ENCODE results near the gene VILL. TPM values are rescaled to one million over a fixed set of nuclear protein-coding genes. Genes with fewer than 3 reads are reported as not detected.

Gene VILL
- total and polyA plus RNA-seq, 2 of the 8 experiments (the other 6 are each of a cell fraction or from before 2014, with no cell fraction given) = 4.1 to 4.2 TPM

GRCh38 chr3:38002291-38002876 is 11.8 kb downstream of the VILL start:
- H2BK120ac ChIP-seq (replicated peaks; ENCODE audit: low read depth, low read length) = no peak overlapping the region
- no peak overlapping the region for H3K4me2 ChIP-seq (ENCODE audit: insufficient read depth in 1 of 2, low read depth in 2 of 2, low read length in 2 of 2)
- H2AK5ac ChIP-seq (ENCODE audit: low read depth, low read length) = no peak overlapping the region
- peaks cover 0 to 2% (median under 1%) of the 10 kb centered on the region in 4 experiments; a peak in 1 of 8 replicates for H3K36me3 ChIP-seq (ENCODE audit: control insufficient read depth in 2 of 4, insufficient read depth in 4 of 4, low read length in 3 of 4)
- peaks cover 0 to 10% (median 7%) of the 10 kb centered on the region in 4 experiments; a peak in 6 of 7 replicates for H3K4me1 ChIP-seq (replicated peaks in 1 of 4; ENCODE audit: control insufficient read depth in 3 of 4, insufficient read depth in 4 of 4, low read length in 3 of 4)
- no peak overlapping the region for H2BK12ac ChIP-seq (ENCODE audit: low read depth, low read length)
- no peak overlapping the region for H3K18ac ChIP-seq (ENCODE audit: extremely low read depth, low read length)
- no peak overlapping the region for H3K14ac ChIP-seq (ENCODE audit: insufficient read length)
- DNase-seq (ENCODE audit: low read depth in 1 of 2, low spot score in 2 of 2) = no peak
- H4K91ac ChIP-seq (replicated peaks; ENCODE audit: insufficient read length, low read length) = no peak overlapping the region
- no peak overlapping the region for H3K23ac ChIP-seq (ENCODE audit: insufficient read length)
- peaks cover 5% of the 10 kb centered on the region; the same call in 1 of the 2 replicates for H3K23me2 ChIP-seq (ENCODE audit: low read depth, low read length)
- no peaks in the 10 kb centered on the region for H3K79me2 ChIP-seq (ENCODE audit: control insufficient read depth in 1 of 2, insufficient read depth in 2 of 2, low read length in 2 of 2)
- no peak overlapping the region for H2BK15ac ChIP-seq (ENCODE audit: low read length)
- H4K20me1 ChIP-seq (replicated peaks in 1 of 2; ENCODE audit: control insufficient read depth in 1 of 2, insufficient read depth in 2 of 2, low read length in 2 of 2) = peaks cover 0 to 6% of the 10 kb centered on the region in 2 experiments
- no peaks in the 10 kb centered on the region; the same call in 1 of the 2 replicates for H3K79me1 ChIP-seq (ENCODE audit: low read depth, low read length)
- H2BK5ac ChIP-seq (ENCODE audit: low read depth, low read length) = no peak overlapping the region
- no peak overlapping the region for H2BK20ac ChIP-seq (ENCODE audit: low read length)
- H3K4ac ChIP-seq (replicated peaks; ENCODE audit: insufficient read length, low read depth, low read length) = no peak overlapping the region
- FAIRE-seq = no peak
- no peak overlapping the region for H4K8ac ChIP-seq (ENCODE audit: extremely low read depth, insufficient read depth, low read length)
- H3K56ac ChIP-seq (replicated peaks; ENCODE audit: insufficient read length, low read depth, low read length) = no peak overlapping the region
- H3K4me3 ChIP-seq (ENCODE audit: extremely low read depth in 1 of 4, insufficient read depth in 2 of 4, low read depth in 3 of 4, low read length in 4 of 4) = no peak overlapping the region
- CTCF ChIA-PET (ENCODE audit: partially characterized antibody) = interaction anchor here (0.6 to 5.3 kb wide), 19 partner anchors 12 to 654 kb away, joined by 3 to 75 read pairs (median 5); partner anchors contain the start of genes PLCD1 and VILL
- H3K27ac ChIP-seq (ENCODE audit: low read depth, low read length) = no peak overlapping the region
- no peak overlapping the region for H2AFZ ChIP-seq (ENCODE audit: low read length)
- H4K5ac ChIP-seq (ENCODE audit: insufficient read length, low read depth, low read length) = no peak overlapping the region
- peaks cover 0 to 13% (median 5%) of the 10 kb centered on the region in 4 experiments; a peak in 2 of 7 replicates for H3K27me3 ChIP-seq (replicated peaks in 1 of 4; ENCODE audit: control insufficient read depth in 3 of 4, extremely low read depth in 1 of 4, insufficient read depth in 3 of 4, low read length in 3 of 4)
- 94% methylated on average over 5 of the region's 6 CpGs; no CpG with 5 or more reads in 1 of the 2 experiments for WGBS, 2 experiments (ENCODE audit: extremely low coverage in 1 of 2, insufficient coverage in 1 of 2, insufficient read length in 1 of 2, insufficient replicate concordance in 2 of 2, low coverage in 1 of 2, low lambda C conversion rate in 2 of 2, missing lambda C conversion rate in 1 of 2)
- POLR2A ChIA-PET (ENCODE audit: partially characterized antibody) = no interaction called here
- H3K9ac ChIP-seq (replicated peaks in 1 of 4; ENCODE audit: extremely low read depth in 1 of 4, low read depth in 3 of 4, low read length in 3 of 4) = no peak overlapping the region
- no peaks in the 10 kb centered on the region for H3K9me3 ChIP-seq (ENCODE audit: insufficient read depth in 2 of 2, low read depth in 1 of 2, low read length in 1 of 2)
- no peak for TF ChIP-seq KDM4A (IDR thresholded peaks at IDR 0.05; ENCODE audit: low read depth, low read length, severe bottlenecking)
- no peak for TF ChIP-seq RBBP5 (IDR thresholded peaks at IDR 0.05; ENCODE audit: borderline replicate concordance, low read depth, low read length)
- no peak for TF ChIP-seq NRF1 (IDR thresholded peaks at IDR 0.05; ENCODE audit: low read depth, low read length)
- TF ChIP-seq CHD2 (IDR thresholded peaks at IDR 0.05; ENCODE audit: low read length) = no peak
- TF ChIP-seq CREB1 (IDR thresholded peaks at IDR 0.05) = no peak
- TF ChIP-seq CHD1 (IDR thresholded peaks at IDR 0.05; ENCODE audit: low read depth, low read length) = no peak
- no peak for TF ChIP-seq EZH2 (IDR thresholded peaks at IDR 0.05; ENCODE audit: low read depth, low read length, severe bottlenecking)
- no peak for TF ChIP-seq POU5F1 (IDR thresholded peaks at IDR 0.05; ENCODE audit: low read depth, low read length)
- TF ChIP-seq EP300 (IDR thresholded peaks at IDR 0.05; ENCODE audit: borderline replicate concordance in 1 of 2, low read depth in 2 of 2, low read length in 2 of 2) = no peak
- TF ChIP-seq YY1 (IDR thresholded peaks at IDR 0.05; ENCODE audit: low read depth, low read length) = no peak
- TF ChIP-seq ZNF274 (IDR thresholded peaks at IDR 0.05; ENCODE audit: borderline replicate concordance, extremely low read depth, low read length) = no peak
- TF ChIP-seq ASH2L (IDR thresholded peaks at IDR 0.05; ENCODE audit: low read length) = no peak
- no peak for TF ChIP-seq BRCA1 (IDR thresholded peaks at IDR 0.05; ENCODE audit: low read depth, low read length)
